Bronchial epithelial cell (primary cell): ENCODE data around the gene SYNRG. TPM values are rescaled to one million over a fixed set of nuclear protein-coding genes. Genes with fewer than 3 reads are reported as not detected.
A peak's percentile ranks its signal among the peaks of the same experiment; 100 is the strongest.

Experiments used
- DNase-seq: peaks from one replicate; pipeline ENCODE4 v3.0.0-alpha.2; 2010; ENCODE audit warnings: low read depth
- FAIRE-seq: peaks from 2 replicates; lab custom pipeline; 2011; peaks lifted over from hg19 to GRCh38; lab: Jason Lieb, UNC
- H3K27me3 ChIP-seq: 2 replicates; pipeline ENCODE4 v1.5.1; 2011; ENCODE audit warnings: low read length; ENCODE audit not compliant: control insufficient read depth, insufficient read depth
- H3K36me3 ChIP-seq: 2 replicates; pipeline ENCODE4 v1.5.1; 2011; ENCODE audit warnings: low read length; ENCODE audit not compliant: control insufficient read depth, insufficient read depth
- H3K4me3 ChIP-seq: 2 replicates; pipeline ENCODE4 v1.5.1; 2011; ENCODE audit warnings: mild to moderate bottlenecking, low read depth, low read length, control low read depth
- CTCF ChIP-seq: IDR thresholded peaks from 2 replicates; pipeline ENCODE4 v1.5.1; 2011; ENCODE audit warnings: mild to moderate bottlenecking, moderate library complexity, low read length, control low read depth, inconsistent platforms; ENCODE audit not compliant: insufficient read depth, severe bottlenecking
- total RNA-seq: library from RNA; depleted of rRNA; stranded (reverse); fragments of >200 nt; gene quantifications from 2 replicates; pipeline ENCODE4 v1.2.1, GENCODE V29; 2014

Gene SYNRG
- total RNA-seq, 1 donor from 2014 or later = 4.7 TPM

- Histone ChIP-seq H3K27me3 (no peaks in the 10 kb centered on the region), H3K4me3 (no peak overlapping the region), H3K36me3 (peaks cover 19% of the 10 kb centered on the region)
- no peak for TF ChIP-seq CTCF
- DNase-seq = no peak
- no peak for FAIRE-seq
Measured at GRCh38 chr17:37510056-37510455, 99.2 kb downstream of the SYNRG start.

DNA sequence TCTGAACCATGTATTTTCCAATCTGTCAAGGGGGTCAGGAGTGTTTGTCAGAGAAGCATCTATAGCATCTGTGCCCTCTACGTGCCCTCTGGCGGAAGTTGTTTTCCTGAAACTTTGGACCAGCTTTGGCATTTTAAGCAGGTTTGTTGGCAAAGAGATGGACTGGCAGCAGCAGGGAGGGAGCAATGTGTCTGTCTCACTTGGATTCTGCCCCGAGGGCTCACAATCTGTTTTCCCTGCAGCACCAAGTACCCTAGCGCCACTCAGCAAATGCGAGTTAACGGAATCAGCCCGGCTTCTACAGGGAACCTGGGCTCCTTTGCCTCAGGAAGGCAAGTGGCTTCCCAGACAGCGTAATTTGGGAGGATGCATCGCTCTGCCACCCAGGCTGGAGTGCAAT, 102.1 kb downstream of the SYNRG start:
- Histone ChIP-seq H3K36me3 (peaks cover 15% of the 10 kb centered on the region), H3K4me3 (no peak overlapping the region), H3K27me3 (no peaks in the 10 kb centered on the region)
- TF ChIP-seq CTCF = no peak
- no peak for DNase-seq
- no peak for FAIRE-seq

- Histone ChIP-seq H3K4me3 (no peak overlapping the region), H3K36me3 (peaks cover 13% of the 10 kb centered on the region), H3K27me3 (no peaks in the 10 kb centered on the region)
- TF ChIP-seq CTCF = peak; percentile 52
- DNase-seq = peak; percentile 26
- FAIRE-seq = no peak
Measured at GRCh38 chr17:37506678-37507077, 102.5 kb downstream of the SYNRG start.

DNA sequence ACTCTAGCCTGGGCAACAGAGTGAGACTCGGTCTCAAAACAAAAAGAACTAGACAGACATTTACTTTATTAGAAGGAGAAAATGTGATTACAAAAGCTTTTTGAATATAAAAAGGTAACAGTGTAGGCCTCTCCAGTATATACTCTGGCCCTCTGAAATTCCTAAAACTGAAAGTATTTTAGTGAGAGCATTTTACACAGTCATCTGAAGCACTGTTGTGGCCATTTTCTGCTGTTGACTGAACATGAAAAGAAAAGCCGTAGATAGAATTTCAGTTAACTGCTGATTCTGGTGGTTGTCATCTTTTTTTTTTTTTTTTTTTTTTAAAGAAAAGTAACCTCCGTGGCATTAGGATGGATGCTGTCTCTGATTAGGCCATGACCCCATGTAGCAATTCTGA, 103.9 kb downstream of the SYNRG start:
- no peak overlapping the region for H3K4me3 ChIP-seq
- FAIRE-seq = no peak
- no peak for DNase-seq
- peaks cover 11% of the 10 kb centered on the region for H3K36me3 ChIP-seq
- H3K27me3 ChIP-seq = no peaks in the 10 kb centered on the region
- TF ChIP-seq CTCF = no peak

DNA sequence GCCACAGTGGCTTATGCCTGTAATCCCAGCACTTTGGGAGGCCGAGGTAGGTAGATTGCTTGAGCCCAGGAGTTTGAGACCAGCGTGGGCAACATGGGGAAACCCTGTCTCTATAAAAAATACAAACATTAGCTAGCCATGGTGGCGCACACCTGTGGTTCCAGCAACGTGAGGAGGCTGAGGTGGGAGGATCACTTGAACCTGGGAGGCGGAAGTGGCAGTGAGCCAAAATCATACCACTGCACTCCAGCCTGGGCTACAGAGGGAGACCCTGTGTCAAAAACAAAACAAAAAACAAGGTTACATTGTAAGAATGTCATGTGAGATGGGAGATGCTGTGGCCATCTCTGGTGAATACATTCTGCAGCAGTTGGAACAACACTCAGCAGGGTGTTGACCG, 106.1 kb downstream of the SYNRG start:
- FAIRE-seq (no peak), DNase-seq (no peak)
- Histone ChIP-seq H3K27me3 (no peaks in the 10 kb centered on the region), H3K36me3 (peaks cover 9% of the 10 kb centered on the region), H3K4me3 (no peak overlapping the region)
- no peak for TF ChIP-seq CTCF
